ENCODE measurements around the gene SESTD1. TPM values are rescaled to one million over a fixed set of nuclear protein-coding genes. Genes with fewer than 3 reads are reported as not detected.

SESTD1 gene
- total RNA-seq, 1 experiment from 2014 or later: 208 TPM

- H3K27ac ChIP-seq: no peak overlapping the region
- no peaks in the 10 kb centered on the region for H3K4me1 ChIP-seq (replicated peaks; ENCODE audit: insufficient read depth)
- H4K20me1 ChIP-seq (ENCODE audit: insufficient read depth): no peaks in the 10 kb centered on the region
- intact Hi-C loops (cut with micrococcal nuclease; ENCODE audit: unreplicated experiment): no loop called here
- H3K27me3 ChIP-seq (ENCODE audit: insufficient read depth, low read depth): no peaks in the 10 kb centered on the region
- no peaks in the 10 kb centered on the region for H3K9me2 ChIP-seq (ENCODE audit: insufficient read depth)
- H3K9me3 ChIP-seq (ENCODE audit: insufficient read depth, low read depth): no peaks in the 10 kb centered on the region
- ChIA-PET CTCF (no interaction called here), POLR2A (ENCODE audit: unreplicated experiment) (no interaction called here)
- H3K4me2 ChIP-seq: no peak overlapping the region
- TF ChIP-seq EZH2 (IDR thresholded peaks at IDR 0.05; ENCODE audit: low read depth) (no peak), CTCF (conservative IDR thresholded peaks at IDR 0.05) (no peak)
- H3K79me2 ChIP-seq (ENCODE audit: low read depth): no peaks in the 10 kb centered on the region
- no peaks in the 10 kb centered on the region; the same call in 1 of the 2 replicates for H3F3A ChIP-seq (ENCODE audit: insufficient read depth, low read depth)
- BruUV-seq (replicated peaks): no TSS peak
- no peak overlapping the region for H2AFZ ChIP-seq
- H3K4me3 ChIP-seq: no peak overlapping the region
- no peak for DNase-seq
- peaks cover 26% of the 10 kb centered on the region for H3K36me3 ChIP-seq (ENCODE audit: low read depth)
Observed at GRCh38 chr2:179140571-179140970, 124.1 kb downstream of the SESTD1 start.

GRCh38 chr2:179139506-179139905 lies 125.1 kb downstream of the SESTD1 start:
- no TSS peak for BruUV-seq (replicated peaks)
- Histone ChIP-seq H3K9me3 (ENCODE audit: insufficient read depth, low read depth) (no peaks in the 10 kb centered on the region), H3K27me3 (ENCODE audit: insufficient read depth, low read depth) (no peaks in the 10 kb centered on the region), H3K36me3 (ENCODE audit: low read depth) (peaks cover 26% of the 10 kb centered on the region), H3K9me2 (ENCODE audit: insufficient read depth) (no peaks in the 10 kb centered on the region), H3K4me3 (no peak overlapping the region), H3K79me2 (ENCODE audit: low read depth) (no peaks in the 10 kb centered on the region), H3K4me2 (no peak overlapping the region), H3K27ac (no peak overlapping the region), H2AFZ (no peak overlapping the region), H3F3A (ENCODE audit: insufficient read depth, low read depth) (no peaks in the 10 kb centered on the region; the same call in 1 of the 2 replicates), H4K20me1 (ENCODE audit: insufficient read depth) (no peaks in the 10 kb centered on the region), H3K4me1 (replicated peaks; ENCODE audit: insufficient read depth) (no peaks in the 10 kb centered on the region)
- TF ChIP-seq CTCF (conservative IDR thresholded peaks at IDR 0.05) (no peak), EZH2 (IDR thresholded peaks at IDR 0.05; ENCODE audit: low read depth) (no peak)
- DNase-seq: no peak
- CTCF ChIA-PET: no interaction called here
- POLR2A ChIA-PET (ENCODE audit: unreplicated experiment): no interaction called here
- intact Hi-C loops (cut with micrococcal nuclease; ENCODE audit: unreplicated experiment): no loop called here

- TF ChIP-seq EZH2 (IDR thresholded peaks at IDR 0.05; ENCODE audit: low read depth) (no peak), CTCF (conservative IDR thresholded peaks at IDR 0.05) (no peak)
- DNase-seq: no peak
- no peaks in the 10 kb centered on the region for H3K27me3 ChIP-seq (ENCODE audit: insufficient read depth, low read depth)
- no peaks in the 10 kb centered on the region for H4K20me1 ChIP-seq (ENCODE audit: insufficient read depth)
- H3K4me2 ChIP-seq: no peak overlapping the region
- intact Hi-C loops (cut with micrococcal nuclease; ENCODE audit: unreplicated experiment): no loop called here
- H3K4me1 ChIP-seq (replicated peaks; ENCODE audit: insufficient read depth): no peaks in the 10 kb centered on the region
- H3K9me2 ChIP-seq (ENCODE audit: insufficient read depth): no peaks in the 10 kb centered on the region
- H3K27ac ChIP-seq: no peak overlapping the region
- CTCF ChIA-PET: no interaction called here
- POLR2A ChIA-PET (ENCODE audit: unreplicated experiment): no interaction called here
- BruUV-seq (replicated peaks): no TSS peak
- no peaks in the 10 kb centered on the region for H3K79me2 ChIP-seq (ENCODE audit: low read depth)
- H2AFZ ChIP-seq: no peak overlapping the region
- H3K9me3 ChIP-seq (ENCODE audit: insufficient read depth, low read depth): no peaks in the 10 kb centered on the region
- no peaks in the 10 kb centered on the region for H3F3A ChIP-seq (ENCODE audit: insufficient read depth, low read depth)
- peaks cover 15% of the 10 kb centered on the region for H3K36me3 ChIP-seq (ENCODE audit: low read depth)
- H3K4me3 ChIP-seq: no peak overlapping the region
Observed at GRCh38 chr2:179137200-179137759, 127.4 kb downstream of the SESTD1 start.
